Measurements from ENCODE around the gene CTXN3.

DNA sequence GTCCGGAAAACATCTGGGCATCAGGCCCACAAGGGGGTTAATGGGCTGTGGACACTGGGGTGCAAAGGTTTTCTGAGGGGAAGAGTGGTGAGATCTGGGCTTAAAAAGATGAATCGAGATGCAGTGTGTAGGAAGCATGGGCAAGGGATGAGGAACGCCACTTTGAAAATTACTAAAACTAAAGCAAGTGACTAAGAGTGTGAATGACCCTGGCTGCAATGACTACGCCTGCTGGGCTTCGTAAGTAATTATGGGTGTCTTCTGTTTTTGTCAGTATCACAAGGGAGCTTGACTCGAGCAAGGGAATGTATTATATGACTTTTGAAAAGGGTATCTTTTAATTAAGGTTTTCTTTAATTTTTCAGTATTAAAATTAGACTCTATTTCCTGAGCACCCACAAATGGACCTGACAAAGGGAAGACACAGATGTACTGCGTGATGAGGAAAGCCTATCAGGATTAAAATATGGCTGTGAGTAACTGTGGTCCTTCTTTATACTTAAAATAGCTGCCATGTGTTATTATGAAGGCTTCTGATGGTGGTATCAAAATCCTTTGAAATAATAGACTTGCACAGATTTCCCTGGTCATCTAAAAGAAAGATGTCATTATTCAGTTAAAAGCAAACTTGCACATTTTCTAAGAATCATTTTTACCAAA, 4.2 kb downstream of the CTXN3 start:
- TF ChIP-seq, protein P1, sequence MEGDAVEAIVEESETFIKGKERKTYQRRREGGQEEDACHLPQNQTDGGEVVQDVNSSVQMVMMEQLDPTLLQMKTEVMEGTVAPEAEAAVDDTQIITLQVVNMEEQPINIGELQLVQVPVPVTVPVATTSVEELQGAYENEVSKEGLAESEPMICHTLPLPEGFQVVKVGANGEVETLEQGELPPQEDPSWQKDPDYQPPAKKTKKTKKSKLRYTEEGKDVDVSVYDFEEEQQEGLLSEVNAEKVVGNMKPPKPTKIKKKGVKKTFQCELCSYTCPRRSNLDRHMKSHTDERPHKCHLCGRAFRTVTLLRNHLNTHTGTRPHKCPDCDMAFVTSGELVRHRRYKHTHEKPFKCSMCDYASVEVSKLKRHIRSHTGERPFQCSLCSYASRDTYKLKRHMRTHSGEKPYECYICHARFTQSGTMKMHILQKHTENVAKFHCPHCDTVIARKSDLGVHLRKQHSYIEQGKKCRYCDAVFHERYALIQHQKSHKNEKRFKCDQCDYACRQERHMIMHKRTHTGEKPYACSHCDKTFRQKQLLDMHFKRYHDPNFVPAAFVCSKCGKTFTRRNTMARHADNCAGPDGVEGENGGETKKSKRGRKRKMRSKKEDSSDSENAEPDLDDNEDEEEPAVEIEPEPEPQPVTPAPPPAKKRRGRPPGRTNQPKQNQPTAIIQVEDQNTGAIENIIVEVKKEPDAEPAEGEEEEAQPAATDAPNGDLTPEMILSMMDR (conservative IDR thresholded peaks at IDR 0.05 in 1 of 2, IDR thresholded peaks at IDR 0.05 in 1 of 2; ENCODE audit: extremely low read depth in 1 of 2, insufficient read depth in 1 of 2, low read depth in 1 of 2, low read length in 2 of 2): no peak
- TF ChIP-seq EZH2 (IDR thresholded peaks at IDR 0.05; ENCODE audit: borderline replicate concordance, low read length): no peak

All from mammary epithelial cell (primary cell).